ENCODE results near the gene ARSB. TPM values are rescaled to one million over a fixed set of nuclear protein-coding genes. Genes with fewer than 3 reads are reported as not detected.
A peak's percentile ranks its signal among the peaks of the same experiment; 100 is the strongest.
"Not testable (repeated sequence)": the region's sequence is repeated elsewhere in the genome, so short reads cannot be mapped to it uniquely, and the experiment has no call there.

ARSB gene
- total and polyA plus RNA-seq, 5 experiments from 2014 or later = 2.2 to 4.7 (median 4.1) TPM

DNA sequence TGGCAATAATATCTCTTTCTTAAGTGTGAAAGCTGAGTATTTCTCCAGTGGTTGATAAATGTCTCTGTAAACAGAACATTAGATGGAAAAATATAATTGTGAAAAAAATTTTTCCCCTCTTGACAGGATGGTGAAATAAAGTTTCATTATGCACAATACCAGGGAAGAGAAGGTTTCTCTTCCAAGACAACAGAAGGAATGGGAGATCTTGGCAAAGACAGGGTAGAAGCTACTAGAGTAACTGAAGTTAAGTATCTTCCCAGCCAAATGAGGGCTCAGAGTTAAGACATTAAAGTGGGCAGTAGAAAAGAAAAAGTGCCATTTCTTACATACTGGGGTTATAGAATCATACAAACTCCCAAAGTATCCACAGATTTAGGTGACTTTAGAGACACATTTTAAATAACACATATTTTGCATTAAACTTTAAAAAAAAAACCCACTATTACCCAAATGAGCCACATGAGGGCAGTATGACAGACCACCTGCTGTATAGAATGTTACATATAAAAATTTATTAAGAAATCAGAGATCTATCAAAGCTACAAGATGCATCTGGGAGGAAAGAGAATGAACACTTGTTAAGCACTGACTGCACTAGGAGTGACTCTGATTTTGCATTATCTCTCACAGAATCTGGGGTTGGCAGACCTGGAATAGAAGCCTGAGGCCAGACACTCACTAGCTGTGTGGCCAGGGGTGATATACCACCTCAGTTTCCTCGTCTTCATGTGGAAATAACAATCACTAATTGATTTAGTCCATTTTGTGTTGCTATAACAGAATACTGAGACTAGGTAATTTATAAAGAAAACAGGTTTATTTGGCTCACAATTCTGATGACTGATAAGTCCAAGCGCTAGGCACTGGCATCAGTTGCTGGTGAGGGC is 98.5 kb downstream of the ARSB start:
- DNase-seq = peak in 3 of 10 donors; percentile 6 to 12 (median 7)

DNA sequence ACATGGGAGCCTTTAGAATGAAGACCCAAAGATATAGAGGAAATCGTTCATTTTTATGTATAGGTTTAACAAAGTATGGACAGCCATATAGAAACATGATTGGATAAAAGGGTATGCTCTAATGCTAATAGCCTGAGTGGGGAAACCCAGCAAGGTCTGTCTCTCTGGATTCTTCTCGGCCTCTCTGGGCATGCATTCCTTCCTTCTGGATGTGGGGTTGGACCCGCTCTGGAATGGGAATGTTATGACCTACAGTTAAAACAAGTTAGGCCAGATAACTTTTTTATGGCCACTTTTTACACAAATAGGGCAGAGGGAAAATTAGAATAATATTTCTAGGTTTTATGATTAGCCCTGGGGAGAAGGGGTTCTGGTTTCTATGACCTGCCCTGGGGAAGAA is 103.2 kb downstream of the ARSB start:
- Mint-ChIP-seq H3K27me3 (no peaks in the 10 kb centered on the region), H3K27ac (no peak overlapping the region), H3K4me3 (no peak overlapping the region), H3K36me3 (peaks cover 0 to 31% (median 11%) of the 10 kb centered on the region in 3 donors), H3K4me1 (peaks cover 0 to 5% (median under 1%) of the 10 kb centered on the region in 4 donors), H3K9me3 (no peaks in the 10 kb centered on the region)
- POLR2A ChIA-PET = no interaction called here
- DNase-seq (no peak), ATAC-seq (no peak)

More for the DNA sequence above, 98.5 kb downstream of the ARSB start:
- POLR2A ChIA-PET = no interaction called here
- H3K27ac Mint-ChIP-seq = peak overlapping the region in 3 of 10 donors; percentile 17 to 34 (median 30)
- no peak for ATAC-seq
- H3K4me3 Mint-ChIP-seq = no peak overlapping the region
- peaks cover 12 to 27% (median 19%) of the 10 kb centered on the region in 4 donors for H3K4me1 Mint-ChIP-seq
- no peaks in the 10 kb centered on the region for H3K9me3 Mint-ChIP-seq
- H3K36me3 Mint-ChIP-seq = peaks cover 5 to 22% (median 7%) of the 10 kb centered on the region in 3 donors
- H3K27me3 Mint-ChIP-seq = no peaks in the 10 kb centered on the region

DNA sequence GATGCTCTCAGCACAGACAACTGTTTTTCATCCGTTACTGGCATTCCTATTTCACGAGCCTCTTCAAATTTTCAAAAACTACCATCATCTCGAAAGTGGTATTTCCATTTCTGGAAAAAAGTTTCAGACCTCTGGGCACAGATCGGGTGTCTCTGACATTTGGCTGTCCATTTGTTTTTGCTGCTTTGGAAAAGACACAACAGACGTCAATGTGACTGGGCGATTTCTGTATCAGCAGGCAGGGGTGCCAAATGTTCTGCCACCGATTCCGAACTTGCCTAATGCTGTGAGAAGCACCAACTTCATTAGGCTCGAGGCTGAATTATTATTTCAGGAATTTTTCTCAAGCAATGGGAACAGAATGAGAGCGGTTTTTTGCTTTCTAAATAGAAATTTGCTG is 105.6 kb downstream of the ARSB start:
- H3K4me3 Mint-ChIP-seq = no peak overlapping the region
- ATAC-seq (no peak), DNase-seq (no peak)
- peaks cover 0 to 21% (median 6%) of the 10 kb centered on the region in 3 donors for H3K36me3 Mint-ChIP-seq
- H3K27ac Mint-ChIP-seq = no peak overlapping the region
- POLR2A ChIA-PET = no interaction called here
- H3K9me3 Mint-ChIP-seq = no peaks in the 10 kb centered on the region
- H3K4me1 Mint-ChIP-seq = no peaks in the 10 kb centered on the region
- no peaks in the 10 kb centered on the region for H3K27me3 Mint-ChIP-seq

DNA sequence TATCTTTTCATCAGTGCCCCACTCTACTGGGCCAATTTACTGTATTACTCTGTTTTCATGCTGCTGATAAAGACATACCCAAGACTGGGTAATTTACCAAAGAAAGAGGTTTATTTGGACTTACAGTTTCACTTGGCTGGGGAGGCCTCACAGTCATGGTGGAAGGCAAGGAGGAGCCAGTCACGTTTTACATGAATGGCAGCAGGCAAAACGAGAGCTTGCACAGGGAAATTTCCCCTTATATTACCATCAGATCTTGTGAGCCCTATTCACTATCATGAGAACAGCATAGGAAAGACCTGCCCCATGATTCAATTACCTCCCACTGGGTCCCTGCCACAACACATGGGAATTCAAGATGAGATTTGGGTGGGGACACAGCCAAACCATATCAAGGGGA is 119.0 kb downstream of the ARSB start:
- H3K27ac Mint-ChIP-seq, H3K27me3 Mint-ChIP-seq, DNase-seq, ATAC-seq, H3K4me1 Mint-ChIP-seq, H3K4me3 Mint-ChIP-seq, POLR2A ChIA-PET: not testable (repeated sequence)
- peaks cover 18 to 53% (median 24%) of the 10 kb centered on the region in 3 donors for H3K36me3 Mint-ChIP-seq
- peaks cover 0 to 47% (median 18%) of the 10 kb centered on the region in 9 donors for H3K9me3 Mint-ChIP-seq

- Mint-ChIP-seq H3K4me1 (peaks cover 0 to 3% (median under 1%) of the 10 kb centered on the region in 4 donors), H3K9me3 (peaks cover 0 to 38% (median 23%) of the 10 kb centered on the region in 9 donors), H3K27ac (no peak overlapping the region), H3K4me3 (no peak overlapping the region), H3K27me3 (no peaks in the 10 kb centered on the region), H3K36me3 (peaks cover 22 to 59% (median 35%) of the 10 kb centered on the region in 3 donors)
- POLR2A ChIA-PET = no interaction called here
- no peak for DNase-seq
- no peak for ATAC-seq
Observed at GRCh38 chr5:78858364-78858763, 126.7 kb downstream of the ARSB start.

GRCh38 chr5:78855026-78855425 is 130.1 kb downstream of the ARSB start:
- Mint-ChIP-seq H3K4me1 (peaks cover 0 to 2% (median 0%) of the 10 kb centered on the region in 4 donors), H3K9me3 (peaks cover 0 to 26% (median 12%) of the 10 kb centered on the region in 9 donors), H3K27me3 (no peaks in the 10 kb centered on the region), H3K27ac (no peak overlapping the region), H3K36me3 (peaks cover 8 to 33% (median 31%) of the 10 kb centered on the region in 3 donors), H3K4me3 (no peak overlapping the region)
- ATAC-seq (no peak), DNase-seq (no peak)
- POLR2A ChIA-PET = no interaction called here

DNA sequence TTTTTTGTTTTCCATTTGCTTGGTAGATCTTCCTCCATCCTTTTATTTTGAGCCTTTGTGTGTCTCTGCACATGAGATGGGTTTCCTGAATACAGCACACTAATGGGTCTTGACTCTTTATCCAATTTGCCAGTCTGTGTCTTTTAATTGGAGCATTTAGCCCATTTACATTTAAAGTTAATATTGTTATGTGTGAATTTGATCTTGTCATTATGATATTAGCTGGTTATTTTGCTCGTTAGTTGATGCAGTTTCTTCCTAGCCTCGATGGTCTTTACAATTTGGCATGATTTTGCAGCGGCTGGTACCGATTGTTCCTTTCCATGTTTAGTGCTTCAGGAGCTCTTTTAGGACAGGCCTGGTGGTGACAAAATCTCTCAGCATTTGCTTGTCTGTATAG is 133.2 kb downstream of the ARSB start:
- not testable (repeated sequence) for ATAC-seq, DNase-seq, H3K27ac Mint-ChIP-seq, H3K4me1 Mint-ChIP-seq, H3K27me3 Mint-ChIP-seq, H3K4me3 Mint-ChIP-seq
- Mint-ChIP-seq H3K36me3 (peaks cover 0 to 18% (median 15%) of the 10 kb centered on the region in 3 donors), H3K9me3 (peaks cover 0 to 29% (median 9%) of the 10 kb centered on the region in 9 donors)
- POLR2A ChIA-PET = interaction anchor here (0.6 kb wide), 1 partner anchor 277 kb away, joined by 5 read pairs; no protein-coding TSS in a partner anchor

GRCh38 chr5:78845470-78845869 is 139.6 kb downstream of the ARSB start:
- H3K9me3 Mint-ChIP-seq = peaks cover 3 to 28% (median 9%) of the 10 kb centered on the region in 9 donors
- H3K27ac Mint-ChIP-seq = no peak overlapping the region
- ATAC-seq (no peak), DNase-seq (no peak)
- H3K27me3 Mint-ChIP-seq = no peaks in the 10 kb centered on the region
- H3K36me3 Mint-ChIP-seq = no peaks in the 10 kb centered on the region
- POLR2A ChIA-PET = no interaction called here
- peaks cover 0 to 8% (median 1%) of the 10 kb centered on the region in 4 donors for H3K4me1 Mint-ChIP-seq
- no peak overlapping the region for H3K4me3 Mint-ChIP-seq

- H3K36me3 Mint-ChIP-seq = peaks cover 0 to 10% (median 9%) of the 10 kb centered on the region in 3 donors
- POLR2A ChIA-PET = no interaction called here
- peaks cover 0 to 8% (median 1%) of the 10 kb centered on the region in 4 donors for H3K4me1 Mint-ChIP-seq
- H3K27ac Mint-ChIP-seq = no peak overlapping the region
- no peak for DNase-seq
- H3K27me3 Mint-ChIP-seq = no peaks in the 10 kb centered on the region
- ATAC-seq = no peak
- H3K4me3 Mint-ChIP-seq = no peak overlapping the region
- peaks cover 3 to 27% (median 9%) of the 10 kb centered on the region in 9 donors for H3K9me3 Mint-ChIP-seq
Observed at GRCh38 chr5:78843436-78843835, 141.7 kb downstream of the ARSB start.

DNA sequence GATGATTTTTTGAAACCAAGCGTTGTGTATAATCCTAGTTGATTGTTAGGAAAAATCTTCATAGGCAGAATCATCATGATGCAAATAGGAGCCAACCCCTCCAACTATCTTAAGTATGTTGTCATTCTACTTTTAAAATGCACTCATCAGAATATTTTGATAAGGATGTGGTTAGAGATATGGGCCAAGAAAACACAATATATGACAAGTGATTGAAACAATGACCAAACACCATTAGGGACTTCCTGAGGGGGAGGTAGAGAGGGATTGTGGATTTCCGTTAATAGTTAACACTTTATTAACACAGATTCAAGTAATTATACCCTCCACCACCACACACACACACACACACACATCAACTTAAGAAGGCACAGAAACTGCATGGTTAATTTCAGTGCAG is 143.3 kb downstream of the ARSB start:
- POLR2A ChIA-PET = no interaction called here

GRCh38 chr5:78838753-78839152 is 146.4 kb downstream of the ARSB start:
- Mint-ChIP-seq H3K4me1 (peaks cover 0 to 2% (median 0%) of the 10 kb centered on the region in 4 donors), H3K4me3 (no peak overlapping the region), H3K9me3 (peaks cover 0 to 1% (median 0%) of the 10 kb centered on the region in 9 donors), H3K27me3 (no peaks in the 10 kb centered on the region), H3K27ac (no peak overlapping the region), H3K36me3 (peaks cover 0 to 27% (median 18%) of the 10 kb centered on the region in 3 donors)
- DNase-seq (no peak), ATAC-seq (no peak)
- POLR2A ChIA-PET = no interaction called here

More for the DNA sequence above, 143.3 kb downstream of the ARSB start:
- Mint-ChIP-seq H3K9me3 (peaks cover 0 to 17% (median 3%) of the 10 kb centered on the region in 9 donors), H3K36me3 (peaks cover 0 to 18% (median 13%) of the 10 kb centered on the region in 3 donors), H3K4me3 (no peak overlapping the region), H3K4me1 (peaks cover 0 to 8% (median 1%) of the 10 kb centered on the region in 4 donors), H3K27me3 (no peaks in the 10 kb centered on the region), H3K27ac (no peak overlapping the region)
- ATAC-seq = no peak
- no peak for DNase-seq

- no peaks in the 10 kb centered on the region for H3K9me3 Mint-ChIP-seq
- no peak for ATAC-seq
- DNase-seq = no peak
- H3K4me1 Mint-ChIP-seq = no peaks in the 10 kb centered on the region
- no peak overlapping the region for H3K4me3 Mint-ChIP-seq
- peaks cover 0 to 34% (median 18%) of the 10 kb centered on the region in 3 donors for H3K36me3 Mint-ChIP-seq
- no peak overlapping the region for H3K27ac Mint-ChIP-seq
- H3K27me3 Mint-ChIP-seq = no peaks in the 10 kb centered on the region
- POLR2A ChIA-PET = no interaction called here
Observed at GRCh38 chr5:78837836-78838235, 147.3 kb downstream of the ARSB start.

GRCh38 chr5:78835176-78835575 is 149.9 kb downstream of the ARSB start:
- DNase-seq (no peak), ATAC-seq (no peak)
- no peak overlapping the region for H3K27ac Mint-ChIP-seq
- POLR2A ChIA-PET = no interaction called here
- no peaks in the 10 kb centered on the region for H3K27me3 Mint-ChIP-seq
- no peak overlapping the region for H3K4me3 Mint-ChIP-seq
- no peaks in the 10 kb centered on the region for H3K9me3 Mint-ChIP-seq
- no peaks in the 10 kb centered on the region for H3K4me1 Mint-ChIP-seq
- peaks cover 0 to 47% (median 27%) of the 10 kb centered on the region in 3 donors for H3K36me3 Mint-ChIP-seq
